Mammary epithelial cell (primary cell): ENCODE results near the gene NCKAP5.

Experiments
- CTCF ChIP-seq, 2 donors: IDR thresholded peaks in 1 of 2; conservative IDR thresholded peaks in 1 of 2; 2 replicates each; pipeline ENCODE4 v1.5.1; 2011 to 2012; ENCODE audit warnings: inconsistent platforms in 2 of 2, low read length in 2 of 2, mild to moderate bottlenecking in 2 of 2, control low read depth in 1 of 2, low read depth in 1 of 2; ENCODE audit not compliant: insufficient read depth in 1 of 2; ENCODE audit errors: extremely low read depth in 1 of 2
- EZH2 ChIP-seq: IDR thresholded peaks from 2 replicates; pipeline ENCODE4 v1.6.1; 2012; ENCODE audit warnings: low read length, inconsistent platforms, borderline replicate concordance

- TF ChIP-seq EZH2, result no peak
- no peak for TF ChIP-seq CTCF (conservative IDR thresholded peaks at IDR 0.05 in 1 of 2, IDR thresholded peaks at IDR 0.05 in 1 of 2; ENCODE audit: extremely low read depth in 1 of 2, insufficient read depth in 1 of 2, low read depth in 1 of 2, low read length in 2 of 2)
Measured at GRCh38 chr2:132902626-132903025, 665.6 kb downstream of the NCKAP5 start.
